Subcutaneous adipose tissue (tissue), 4 donors: ENCODE measurements around the gene MMAA. TPM values are rescaled to one million over a fixed set of nuclear protein-coding genes. Genes with fewer than 3 reads are reported as not detected.

Experiments
- total RNA-seq, 4 donors: library from RNA; depleted of rRNA; stranded (reverse); fragments of >200 nt; gene quantifications; one replicate each; pipeline ENCODE4 v1.1.0, GENCODE V29; 2016
- TF ChIP-seq, protein P1 (sequence below): fragments of 450-650 bp; IDR thresholded peaks from one replicate; pipeline ENCODE4 v1.5.1; 2016; ENCODE audit warnings: low read depth, mild to moderate bottlenecking, control low read depth, antibody characterized with exemption, moderate library complexity

Gene MMAA
- total RNA-seq, 4 donors from 2014 or later, result 3.4 to 6.4 (median 5.5) TPM

DNA sequence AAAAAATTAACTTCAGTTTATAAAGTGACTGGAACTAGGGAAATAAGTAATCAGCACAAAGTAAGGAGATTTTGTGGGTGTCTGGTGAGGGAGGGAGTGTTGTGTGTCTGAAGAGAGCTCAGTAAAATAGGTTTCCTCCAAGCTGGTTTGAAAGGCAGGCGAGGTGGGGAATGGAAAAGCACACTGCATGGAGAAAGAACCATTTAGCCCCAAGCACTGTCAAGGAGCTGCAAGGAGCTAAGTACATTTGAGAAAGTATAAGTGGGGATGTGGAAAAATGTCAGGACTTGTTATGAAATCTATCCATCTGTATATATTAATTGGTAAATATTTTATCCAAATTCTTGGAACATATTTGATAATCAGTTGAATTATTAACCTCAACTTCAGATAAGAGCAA lies 61.7 kb downstream of the MMAA start:
- TF ChIP-seq, protein P1, sequence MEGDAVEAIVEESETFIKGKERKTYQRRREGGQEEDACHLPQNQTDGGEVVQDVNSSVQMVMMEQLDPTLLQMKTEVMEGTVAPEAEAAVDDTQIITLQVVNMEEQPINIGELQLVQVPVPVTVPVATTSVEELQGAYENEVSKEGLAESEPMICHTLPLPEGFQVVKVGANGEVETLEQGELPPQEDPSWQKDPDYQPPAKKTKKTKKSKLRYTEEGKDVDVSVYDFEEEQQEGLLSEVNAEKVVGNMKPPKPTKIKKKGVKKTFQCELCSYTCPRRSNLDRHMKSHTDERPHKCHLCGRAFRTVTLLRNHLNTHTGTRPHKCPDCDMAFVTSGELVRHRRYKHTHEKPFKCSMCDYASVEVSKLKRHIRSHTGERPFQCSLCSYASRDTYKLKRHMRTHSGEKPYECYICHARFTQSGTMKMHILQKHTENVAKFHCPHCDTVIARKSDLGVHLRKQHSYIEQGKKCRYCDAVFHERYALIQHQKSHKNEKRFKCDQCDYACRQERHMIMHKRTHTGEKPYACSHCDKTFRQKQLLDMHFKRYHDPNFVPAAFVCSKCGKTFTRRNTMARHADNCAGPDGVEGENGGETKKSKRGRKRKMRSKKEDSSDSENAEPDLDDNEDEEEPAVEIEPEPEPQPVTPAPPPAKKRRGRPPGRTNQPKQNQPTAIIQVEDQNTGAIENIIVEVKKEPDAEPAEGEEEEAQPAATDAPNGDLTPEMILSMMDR, result no peak

DNA sequence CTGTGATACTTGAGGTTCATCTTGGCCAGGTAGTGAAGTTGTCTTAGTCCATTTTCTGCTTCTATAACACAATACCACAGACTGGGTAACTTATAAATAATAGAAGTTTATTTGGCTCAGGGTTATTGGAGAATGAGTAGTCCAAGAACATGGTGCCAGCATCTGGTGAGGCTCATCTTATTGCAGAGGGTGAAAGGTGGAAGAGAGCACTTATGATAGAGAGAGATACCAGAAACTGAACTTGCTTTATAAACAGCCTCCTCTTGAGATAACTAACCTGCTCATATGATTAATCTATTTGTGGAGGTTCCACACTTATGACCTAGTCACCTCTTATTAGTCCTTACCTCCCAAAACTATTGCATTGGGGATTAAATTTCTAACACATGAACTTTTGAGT lies 62.3 kb downstream of the MMAA start:
- TF ChIP-seq, protein P1, result no peak

DNA sequence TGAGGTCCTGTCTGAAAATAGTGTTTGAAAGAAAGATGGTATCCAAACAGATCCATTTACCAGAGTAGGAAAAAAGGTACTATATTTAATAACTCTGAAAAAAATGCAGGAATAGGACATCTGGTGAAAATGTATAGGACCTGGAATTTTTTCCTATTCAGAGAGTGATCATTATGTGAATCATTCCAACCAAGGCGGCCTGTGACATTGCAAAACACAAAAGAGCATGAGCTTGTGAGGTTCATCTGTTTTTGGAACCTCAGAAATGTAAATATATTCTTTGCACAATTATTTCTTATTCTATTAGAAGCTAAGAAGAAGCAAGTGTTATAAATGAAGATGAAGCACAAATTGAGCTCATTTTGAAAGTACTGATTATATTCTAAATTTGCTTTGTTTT lies 62.8 kb downstream of the MMAA start:
- TF ChIP-seq, protein P1, result no peak

DNA sequence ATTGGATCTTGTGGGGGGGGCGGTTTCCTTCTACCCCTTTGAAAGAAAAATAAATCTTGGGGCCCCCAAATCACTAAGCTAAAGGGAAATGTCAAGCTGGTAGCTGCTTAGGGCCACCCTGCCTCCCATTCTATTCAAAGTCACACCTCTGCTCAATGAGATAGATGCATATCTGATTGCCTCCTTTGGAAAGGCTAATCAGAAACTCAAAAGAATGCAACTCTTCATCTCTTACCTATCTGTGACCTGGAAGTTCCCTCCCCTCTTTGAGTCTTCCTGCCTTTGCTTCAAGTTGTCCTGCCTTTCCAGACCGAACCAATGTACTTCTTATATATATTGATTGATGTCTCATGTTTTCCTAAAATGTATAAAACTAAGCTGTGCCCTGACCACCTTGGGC lies 67.8 kb downstream of the MMAA start:
- TF ChIP-seq, protein P1, result no peak

DNA sequence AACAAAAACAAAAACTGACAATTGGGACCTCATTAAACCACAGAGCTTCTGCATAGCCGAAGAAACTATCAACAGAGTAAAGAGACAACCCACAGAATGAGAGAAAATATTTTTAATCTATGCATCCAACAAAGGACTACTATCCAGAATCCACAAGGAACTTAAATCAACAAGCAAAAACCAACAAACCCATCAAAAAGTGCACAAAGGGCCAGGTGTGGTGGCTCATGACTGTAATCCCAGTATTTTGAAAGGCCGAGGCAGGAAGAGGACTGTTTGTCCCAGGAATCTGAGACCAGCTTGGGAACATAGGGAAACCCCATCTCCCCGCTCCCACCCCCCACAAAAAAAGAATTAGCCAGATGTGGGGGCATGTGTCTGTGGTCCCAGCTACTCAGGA lies 71.4 kb downstream of the MMAA start:
- TF ChIP-seq, protein P1, result no peak

DNA sequence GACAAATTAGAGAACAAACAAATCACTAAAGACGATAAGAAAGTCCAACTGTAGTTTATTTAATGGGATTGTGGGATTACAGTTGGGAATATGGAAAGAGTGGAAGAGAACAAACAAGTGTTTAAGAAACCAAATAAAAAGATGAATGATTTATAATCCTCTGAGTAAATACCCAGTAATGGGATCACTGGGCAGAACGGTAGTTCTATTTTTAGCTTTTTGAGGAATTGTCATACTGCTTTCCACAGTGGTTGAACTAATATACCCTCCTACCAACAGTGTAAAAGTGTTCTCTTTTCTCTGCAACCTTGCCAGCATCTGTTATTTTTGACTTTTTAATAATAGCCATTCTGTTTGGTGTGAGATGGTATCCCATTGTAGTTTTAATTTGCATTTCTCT lies 75.7 kb downstream of the MMAA start:
- TF ChIP-seq, protein P1, result no peak

DNA sequence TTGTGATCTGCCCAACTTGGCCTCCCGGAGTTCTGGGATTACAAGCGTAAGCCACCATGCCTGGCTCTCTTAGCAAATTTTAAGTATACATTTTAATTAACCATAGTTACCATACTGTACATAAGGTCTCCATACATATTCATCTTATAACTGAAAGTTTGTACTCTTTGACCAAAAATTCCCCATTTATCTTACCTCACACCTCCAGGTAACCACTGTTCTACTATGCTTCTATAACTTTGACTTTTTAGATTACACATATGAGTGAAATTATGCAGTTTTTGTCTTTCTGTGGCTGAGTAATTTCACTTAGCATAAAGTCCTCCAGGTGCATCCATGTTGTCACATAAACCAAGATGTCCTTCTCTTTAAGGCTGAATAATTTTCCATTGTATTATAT lies 78.1 kb downstream of the MMAA start:
- TF ChIP-seq, protein P1, result no peak

DNA sequence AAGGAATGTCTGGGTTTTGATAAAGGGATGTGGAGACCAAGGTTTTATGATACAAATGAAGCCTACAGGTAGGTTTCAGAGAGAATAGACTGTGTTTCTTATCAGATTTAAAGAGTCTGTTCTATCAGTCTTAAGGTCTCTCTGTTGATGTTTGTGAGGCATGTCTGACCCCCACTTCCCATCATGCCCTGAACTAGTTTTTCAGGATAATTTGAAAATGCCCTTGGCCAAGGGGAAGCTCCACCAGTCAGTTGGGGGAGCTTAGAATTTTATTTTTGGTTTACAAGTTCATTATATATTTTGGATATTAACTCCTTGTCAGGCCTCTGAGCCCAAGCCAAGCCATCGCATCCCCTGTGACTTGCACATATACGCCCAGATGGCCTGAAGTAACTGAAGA lies 79.3 kb downstream of the MMAA start:
- TF ChIP-seq, protein P1, result no peak
